H7 (cell line): ENCODE data around the gene GFI1B. TPM values are rescaled to one million over a fixed set of nuclear protein-coding genes. Genes with fewer than 3 reads are reported as not detected.
"Not testable (repeated sequence)": the region's sequence is repeated elsewhere in the genome, so short reads cannot be mapped to it uniquely, and the experiment has no call there.

Experiments
- DNase-seq: peaks from one replicate; pipeline ENCODE4 v3.0.0; 2012
- H3K27me3 ChIP-seq: 2 replicates; pipeline ENCODE4 v1.6.0; 2011; ENCODE audit warnings: mild to moderate bottlenecking, low read length; ENCODE audit not compliant: control insufficient read depth, insufficient read depth
- H3K36me3 ChIP-seq: replicated peaks from 2 replicates; pipeline ENCODE4 v1.5.1; 2011; ENCODE audit warnings: low read length; ENCODE audit not compliant: control insufficient read depth, insufficient read depth
- H3K4me3 ChIP-seq: 2 replicates; pipeline ENCODE4 v1.5.1; 2011; ENCODE audit warnings: low read depth, mild to moderate bottlenecking, control low read depth, low read length, moderate library complexity; ENCODE audit not compliant: insufficient read depth
- total RNA-seq: library from RNA; depleted of rRNA; stranded (reverse); fragments of >200 nt; shearing (Covaris generic); gene quantifications from 2 replicates; pipeline ENCODE4 v1.2.3, GENCODE V29; 2014

Gene GFI1B
- total RNA-seq, 1 experiment from 2014 or later: not detected

DNA sequence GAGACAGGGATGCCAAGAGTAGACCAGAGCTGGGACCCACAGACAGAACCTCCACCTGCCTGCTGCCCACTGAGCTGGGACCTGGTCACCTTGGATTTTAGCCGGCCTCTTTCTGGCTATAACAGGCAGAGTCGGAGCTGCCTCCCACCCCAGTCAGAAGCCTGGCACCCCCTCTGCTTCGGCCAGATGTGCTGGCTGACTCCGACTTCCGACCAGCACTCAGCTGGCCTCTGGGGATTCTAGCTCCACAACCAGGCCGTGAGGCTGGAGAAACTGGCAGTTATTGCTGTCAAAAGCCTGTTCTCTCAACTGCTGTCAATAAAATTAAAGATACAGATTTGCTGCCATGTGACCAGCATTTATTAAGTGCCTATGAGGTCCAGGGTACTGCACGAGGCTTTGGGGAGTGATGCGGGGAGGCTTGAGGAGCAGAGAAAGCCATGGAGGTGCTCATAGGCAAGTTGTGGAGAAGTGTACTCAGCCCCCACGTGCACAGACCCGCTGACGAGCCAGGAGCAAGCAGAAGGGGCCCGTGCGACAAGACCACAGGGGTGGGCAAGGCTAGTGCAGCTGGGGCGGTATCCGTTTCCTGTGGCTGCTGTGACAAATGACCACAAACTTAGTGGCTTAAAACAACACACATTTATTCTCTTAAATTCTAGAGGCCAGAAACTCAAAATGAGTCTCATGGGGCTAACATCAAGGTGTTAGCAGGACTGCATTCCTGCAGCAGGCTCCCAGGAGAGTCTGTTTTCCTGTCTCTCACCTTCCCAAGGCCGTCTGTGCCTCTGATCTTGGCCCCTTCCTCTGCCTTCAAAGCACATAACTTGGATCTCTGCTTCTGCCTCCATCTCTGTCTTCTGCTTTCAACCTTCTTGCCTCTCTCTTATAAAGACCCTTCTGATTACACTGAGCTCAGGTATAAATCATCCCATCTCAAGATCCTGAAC is 13.1 kb downstream of the GFI1B start:
- no peaks in the 10 kb centered on the region for H3K36me3 ChIP-seq
- H3K4me3 ChIP-seq: no peak overlapping the region
- no peaks in the 10 kb centered on the region for H3K27me3 ChIP-seq
- DNase-seq: peak; percentile 40

DNA sequence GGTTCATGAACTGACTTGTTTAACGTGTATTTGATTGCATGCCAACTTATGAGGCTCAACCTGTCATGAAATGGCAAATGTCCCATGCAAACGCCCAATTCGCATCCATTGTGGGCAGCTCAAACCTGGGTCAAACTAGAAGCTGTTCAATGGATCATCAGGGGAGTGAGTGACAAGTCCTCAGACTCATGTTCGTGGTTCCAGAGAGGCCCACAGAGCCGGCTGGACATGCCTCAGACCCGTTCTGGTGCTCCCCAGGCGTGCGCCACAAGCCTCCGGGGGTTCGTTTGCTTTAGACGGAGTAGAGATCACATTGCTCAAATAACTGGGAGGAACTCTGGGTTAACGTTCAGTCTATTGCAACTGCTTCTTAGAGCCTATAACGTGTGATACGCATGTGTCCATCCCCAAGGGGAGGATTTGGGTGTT is 15.0 kb downstream of the GFI1B start:
- DNase-seq: peak; percentile 19
- Histone ChIP-seq H3K4me3 (no peak overlapping the region), H3K36me3 (no peaks in the 10 kb centered on the region), H3K27me3 (no peaks in the 10 kb centered on the region)

DNA sequence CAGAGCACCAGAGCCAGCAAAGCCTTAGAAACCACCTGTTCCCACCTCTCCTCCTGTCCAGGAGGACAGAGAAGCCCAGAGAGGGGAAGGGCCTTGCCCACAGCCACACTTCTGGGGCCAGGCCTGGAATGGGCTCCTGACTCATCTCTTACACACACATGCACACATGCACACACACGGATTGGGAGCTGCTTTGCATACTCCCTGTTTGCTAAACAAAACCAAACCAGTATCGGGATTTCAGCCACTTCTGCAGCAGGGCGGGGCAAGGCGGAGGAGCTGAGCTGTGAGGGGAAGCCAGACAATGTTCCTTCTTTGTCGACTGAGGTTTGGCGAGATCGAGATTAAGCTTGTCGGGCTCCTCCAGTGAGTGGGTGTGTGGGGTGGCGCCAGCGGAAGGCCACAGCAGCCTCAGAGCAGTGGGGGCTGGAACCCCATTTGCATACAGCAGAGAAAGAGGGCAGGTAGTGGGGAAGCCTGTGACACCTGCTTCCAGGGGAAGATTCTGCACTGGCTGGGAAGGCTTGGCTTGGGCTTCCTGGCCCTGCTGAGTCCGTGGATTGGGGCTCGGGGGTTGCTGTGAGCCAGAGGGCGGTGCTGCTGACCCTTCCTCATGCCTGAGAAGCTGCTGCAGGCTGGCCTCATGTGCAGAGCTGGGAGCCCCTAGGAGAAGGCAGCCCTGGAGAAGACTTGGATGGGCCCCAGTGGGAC is 16.1 kb downstream of the GFI1B start:
- H3K4me3 ChIP-seq: no peak overlapping the region
- DNase-seq: peak; percentile 64
- H3K36me3 ChIP-seq: no peaks in the 10 kb centered on the region
- no peaks in the 10 kb centered on the region; the same call in 1 of the 2 replicates for H3K27me3 ChIP-seq

DNA sequence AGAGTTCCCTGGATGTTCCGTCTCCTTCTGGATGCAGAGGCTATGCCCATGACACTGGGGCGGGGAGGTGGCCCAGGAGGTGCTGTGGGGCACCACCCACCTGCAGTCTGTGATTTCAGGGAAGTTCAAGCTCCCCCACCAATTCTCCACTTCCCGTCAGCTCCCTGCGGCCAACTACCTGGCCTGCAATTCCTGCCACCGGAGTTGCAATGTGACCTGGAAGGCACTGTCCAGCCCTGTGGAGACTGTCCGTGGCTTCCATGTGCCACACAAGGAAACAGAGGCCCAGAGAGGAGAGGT is 16.6 kb downstream of the GFI1B start:
- no peak for DNase-seq
- Histone ChIP-seq H3K36me3 (no peaks in the 10 kb centered on the region), H3K4me3 (no peak overlapping the region), H3K27me3 (no peaks in the 10 kb centered on the region; the same call in 1 of the 2 replicates)

DNA sequence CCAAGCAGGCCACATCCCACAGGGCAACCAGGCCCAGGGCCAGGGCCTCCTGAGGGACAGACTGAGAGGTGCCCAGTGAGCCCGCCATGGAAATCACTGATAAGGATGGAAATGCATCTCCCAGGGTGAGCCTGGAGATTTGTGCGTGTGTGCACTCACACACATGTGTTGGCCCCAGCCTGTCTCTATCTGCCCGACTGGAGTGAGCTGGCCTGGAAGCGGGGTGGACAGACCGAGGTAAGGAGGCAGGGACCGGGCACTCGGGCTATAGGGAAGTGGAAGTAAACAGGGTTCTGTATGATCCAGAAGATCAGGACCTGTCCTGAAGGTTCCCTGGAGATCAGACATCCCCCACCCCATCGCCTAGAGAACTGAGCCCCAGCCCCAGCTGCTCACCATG is 17.4 kb downstream of the GFI1B start:
- Histone ChIP-seq H3K4me3 (no peak overlapping the region), H3K36me3 (no peaks in the 10 kb centered on the region), H3K27me3 (no peaks in the 10 kb centered on the region; the same call in 1 of the 2 replicates)
- peak; percentile 24 for DNase-seq

DNA sequence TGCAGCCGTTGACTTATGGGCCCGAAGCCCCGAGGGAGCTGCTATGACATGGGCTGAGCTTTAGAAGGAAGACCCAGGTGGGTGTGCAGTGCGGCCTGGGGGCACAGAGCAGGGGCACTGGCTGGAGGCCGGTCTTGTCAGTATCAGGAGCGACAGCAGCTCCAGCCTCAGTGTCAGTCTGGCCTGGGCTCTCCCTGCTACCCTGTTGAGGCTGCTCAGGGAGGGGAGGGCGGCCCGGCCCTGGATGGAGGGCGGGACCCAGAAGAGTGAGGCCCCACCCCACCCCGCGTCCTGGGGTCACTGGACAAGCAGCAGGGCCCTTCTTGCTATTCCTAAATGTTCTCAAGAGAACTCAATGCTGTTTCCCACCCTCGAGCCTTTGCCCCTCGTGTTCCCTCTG is 18.0 kb downstream of the GFI1B start:
- no peaks in the 10 kb centered on the region for H3K36me3 ChIP-seq
- peak; percentile 57 for DNase-seq
- H3K4me3 ChIP-seq: no peak overlapping the region
- no peaks in the 10 kb centered on the region; the same call in 1 of the 2 replicates for H3K27me3 ChIP-seq

- no peaks in the 10 kb centered on the region for H3K36me3 ChIP-seq
- H3K27me3 ChIP-seq: peaks cover 5% of the 10 kb centered on the region; the same call in 1 of the 2 replicates
- DNase-seq: peak; percentile 25
- no peak overlapping the region for H3K4me3 ChIP-seq
Observed at GRCh38 chr9:132997591-132997990, 19.1 kb downstream of the GFI1B start.

DNA sequence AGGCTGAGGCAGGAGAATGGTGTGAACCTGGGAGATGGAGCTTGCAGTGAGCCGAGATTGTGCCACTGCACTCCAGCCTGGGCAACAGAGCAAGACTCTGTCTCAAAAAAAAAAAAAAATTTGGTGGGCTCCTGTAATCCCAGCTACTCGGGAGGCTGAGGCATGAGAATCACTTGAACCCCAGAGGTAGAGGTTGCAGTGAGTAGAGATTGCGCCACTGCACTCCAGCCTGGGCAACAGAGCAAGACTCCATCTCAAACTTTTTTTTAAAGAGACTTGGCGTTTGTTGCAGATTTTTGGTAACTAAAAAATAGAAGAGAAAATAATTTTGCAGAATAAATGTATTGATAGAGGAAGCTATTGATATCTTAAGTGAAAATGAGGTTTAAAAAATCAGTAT is 19.7 kb downstream of the GFI1B start:
- DNase-seq, H3K4me3 ChIP-seq, H3K36me3 ChIP-seq: not testable (repeated sequence)
- H3K27me3 ChIP-seq: peaks cover 11% of the 10 kb centered on the region

GRCh38 chr9:132998831-132999635 is 20.5 kb downstream of the GFI1B start:
- H3K36me3 ChIP-seq: no peaks in the 10 kb centered on the region
- no peak overlapping the region for H3K4me3 ChIP-seq
- peak; percentile 54 for DNase-seq
- peaks cover 14% of the 10 kb centered on the region for H3K27me3 ChIP-seq

- peak; percentile 56 for DNase-seq
- Histone ChIP-seq H3K36me3 (no peaks in the 10 kb centered on the region), H3K4me3 (no peak overlapping the region), H3K27me3 (peaks cover 22% of the 10 kb centered on the region)
Observed at GRCh38 chr9:133002147-133003070, 23.9 kb downstream of the GFI1B start.

GRCh38 chr9:133003071-133003461 is 24.6 kb downstream of the GFI1B start:
- Histone ChIP-seq H3K4me3 (no peak overlapping the region), H3K27me3 (peaks cover 22% of the 10 kb centered on the region), H3K36me3 (no peaks in the 10 kb centered on the region)
- peak; percentile 63 for DNase-seq

DNA sequence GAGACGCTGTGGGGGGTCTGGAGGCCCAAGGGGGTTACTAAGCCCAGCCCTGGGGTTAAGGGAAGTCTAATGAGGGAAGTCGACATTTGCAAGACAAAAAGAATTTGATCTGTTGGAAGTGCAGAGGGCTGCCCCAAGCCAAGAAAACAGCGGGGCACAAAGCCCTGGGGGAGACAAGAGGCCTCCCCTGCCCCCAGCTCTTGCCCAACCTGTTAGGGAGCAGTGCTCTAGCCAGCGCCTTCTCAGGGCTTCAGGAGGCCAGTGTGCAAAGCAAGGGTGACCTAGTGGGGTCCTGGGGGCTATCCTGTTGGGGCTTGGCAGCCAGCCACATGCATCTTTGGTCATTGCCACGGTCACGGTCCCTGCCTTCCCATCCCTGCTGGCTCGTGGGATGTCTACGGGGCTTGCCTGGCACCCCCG is 25.2 kb downstream of the GFI1B start:
- H3K4me3 ChIP-seq: no peak overlapping the region
- H3K36me3 ChIP-seq: no peaks in the 10 kb centered on the region
- peak; percentile 88 for DNase-seq
- peaks cover 22% of the 10 kb centered on the region for H3K27me3 ChIP-seq

GRCh38 chr9:133004091-133004998 is 25.9 kb downstream of the GFI1B start:
- Histone ChIP-seq H3K27me3 (peaks cover 22% of the 10 kb centered on the region), H3K36me3 (no peaks in the 10 kb centered on the region), H3K4me3 (no peak overlapping the region)
- peak; percentile 71 for DNase-seq
